Cardiac fibroblast (primary cell): ENCODE results near the gene SEPTIN1.

Experiments used
- DNase-seq, 2 donors: peaks; one replicate each; pipeline versions ENCODE4 v3.0.0 to v3.0.0-alpha.2; 2010; ENCODE audit warnings: low read depth in 2 of 2
- H3K4me3 ChIP-seq, 2 donors: replicated peaks in 1 of 2; 1 replicate in 1 of 2; 2 replicates in 1 of 2; pipeline ENCODE4 v1.5.1; 2011; ENCODE audit warnings: low read depth in 2 of 2, low read length in 2 of 2, mild to moderate bottlenecking in 2 of 2, moderate library complexity in 1 of 2
- TF ChIP-seq, protein P1 (sequence below): IDR thresholded peaks from one replicate; pipeline ENCODE4 v1.5.1; 2011; ENCODE audit warnings: low read depth, mild to moderate bottlenecking, low read length, inconsistent platforms

Gene SEPTIN1

DNA sequence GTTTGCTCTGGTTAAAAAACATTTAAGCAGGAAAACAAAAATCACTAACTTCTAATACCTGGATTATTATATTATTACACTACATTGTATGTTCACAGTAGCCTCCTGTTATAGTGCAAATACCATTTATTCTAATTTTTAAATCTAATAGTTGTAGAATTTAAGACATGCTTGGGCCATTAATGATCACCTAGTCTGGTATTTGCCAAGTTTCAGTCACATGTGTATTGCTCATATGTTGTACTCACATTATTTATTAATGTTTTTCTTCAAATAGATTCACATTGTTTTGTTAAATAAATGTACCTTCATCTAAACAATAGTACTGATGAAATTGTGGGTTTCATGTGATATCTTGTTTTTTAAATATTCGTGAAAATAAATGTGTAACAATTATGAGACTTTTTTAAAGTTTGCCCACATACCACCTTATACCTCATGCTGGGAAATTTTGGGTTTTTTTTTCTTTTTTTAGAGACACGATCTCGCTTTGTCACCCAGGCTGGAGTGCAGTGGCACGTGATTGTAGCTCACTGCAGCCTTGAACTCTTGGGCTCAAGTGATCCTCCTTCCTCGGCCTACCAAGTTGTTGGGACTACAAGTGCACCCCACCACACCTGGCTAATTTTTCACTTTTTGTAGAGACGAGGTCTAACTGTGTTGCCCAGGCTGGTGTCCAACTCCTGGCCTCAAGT lies 30.9 kb upstream of the SEPTIN1 start:
- H3K4me3 ChIP-seq, result no peak overlapping the region
- no peak for DNase-seq
- TF ChIP-seq, protein P1, sequence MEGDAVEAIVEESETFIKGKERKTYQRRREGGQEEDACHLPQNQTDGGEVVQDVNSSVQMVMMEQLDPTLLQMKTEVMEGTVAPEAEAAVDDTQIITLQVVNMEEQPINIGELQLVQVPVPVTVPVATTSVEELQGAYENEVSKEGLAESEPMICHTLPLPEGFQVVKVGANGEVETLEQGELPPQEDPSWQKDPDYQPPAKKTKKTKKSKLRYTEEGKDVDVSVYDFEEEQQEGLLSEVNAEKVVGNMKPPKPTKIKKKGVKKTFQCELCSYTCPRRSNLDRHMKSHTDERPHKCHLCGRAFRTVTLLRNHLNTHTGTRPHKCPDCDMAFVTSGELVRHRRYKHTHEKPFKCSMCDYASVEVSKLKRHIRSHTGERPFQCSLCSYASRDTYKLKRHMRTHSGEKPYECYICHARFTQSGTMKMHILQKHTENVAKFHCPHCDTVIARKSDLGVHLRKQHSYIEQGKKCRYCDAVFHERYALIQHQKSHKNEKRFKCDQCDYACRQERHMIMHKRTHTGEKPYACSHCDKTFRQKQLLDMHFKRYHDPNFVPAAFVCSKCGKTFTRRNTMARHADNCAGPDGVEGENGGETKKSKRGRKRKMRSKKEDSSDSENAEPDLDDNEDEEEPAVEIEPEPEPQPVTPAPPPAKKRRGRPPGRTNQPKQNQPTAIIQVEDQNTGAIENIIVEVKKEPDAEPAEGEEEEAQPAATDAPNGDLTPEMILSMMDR, result no peak

GRCh38 chr16:30409125-30410060 lies 27.0 kb upstream of the SEPTIN1 start:
- H3K4me3 ChIP-seq, result no peak overlapping the region
- TF ChIP-seq, protein P1, result peak; percentile 99
- peak; percentile 88 to 90 for DNase-seq

DNA sequence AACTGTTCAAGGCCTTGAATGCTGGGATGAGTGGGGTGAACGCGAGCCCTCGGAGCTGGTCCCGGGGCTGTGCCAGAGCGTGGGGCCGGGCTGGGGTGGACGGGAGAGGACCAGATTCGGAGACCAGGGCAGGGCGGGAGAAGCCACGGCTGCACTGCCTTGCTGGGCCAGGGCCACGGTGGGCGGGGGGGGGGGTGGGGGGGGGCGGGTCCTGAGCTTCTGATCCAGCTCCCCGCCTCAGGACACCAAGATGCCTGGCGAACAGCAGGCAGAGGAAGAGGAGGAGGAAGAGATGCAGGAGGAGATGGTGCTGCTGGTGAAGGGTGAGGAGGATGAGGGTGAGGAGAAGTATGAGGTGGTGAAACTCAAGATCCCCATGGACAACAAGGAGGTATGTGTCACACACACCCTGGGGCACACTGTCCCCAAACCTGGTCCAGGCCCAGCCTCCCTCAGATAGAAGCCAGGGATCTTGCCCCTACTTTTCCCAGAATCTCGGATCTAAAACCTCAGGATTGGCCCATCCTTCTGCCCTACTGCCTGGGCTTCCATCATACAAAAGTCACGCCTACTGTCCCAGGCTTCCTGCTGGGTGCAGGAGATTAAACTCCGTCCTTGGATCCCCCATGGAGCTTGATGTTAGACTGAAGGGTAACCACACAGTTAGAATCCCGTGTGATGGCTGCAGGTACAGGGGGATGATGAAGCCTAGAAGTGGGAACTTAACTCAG lies 25.6 kb upstream of the SEPTIN1 start:
- peak overlapping the region; percentile 72 to 80 for H3K4me3 ChIP-seq
- TF ChIP-seq, protein P1, result no peak
- DNase-seq, result peak in 1 of 2 donors; percentile 11

GRCh38 chr16:30407102-30407803 lies 24.9 kb upstream of the SEPTIN1 start, which contains the start of gene ZNF771:
TSS of gene ZNF771 (plus strand) at chr16:30407606. CDS start at chr16:30408054, 448 bp downstream.
- TF ChIP-seq, protein P1, result no peak
- DNase-seq, result peak; percentile 84 to 90
- peak within 1 kb of the TSS; percentile 72 to 80 for H3K4me3 ChIP-seq

DNA sequence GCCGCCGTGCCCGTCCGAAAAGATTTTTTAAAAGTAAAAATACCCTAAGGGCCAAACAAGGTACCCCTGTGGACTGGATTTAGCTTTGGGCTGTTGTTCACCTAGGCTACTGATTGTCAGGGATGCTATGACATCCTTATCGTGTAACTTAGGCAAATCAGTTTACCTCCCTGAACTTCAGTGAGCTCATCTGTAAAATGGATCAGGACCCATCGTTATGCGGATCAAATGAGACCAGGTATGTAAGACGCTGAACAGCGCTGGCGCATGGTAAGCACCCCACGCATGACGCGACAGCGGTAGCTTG lies 24.4 kb upstream of the SEPTIN1 start:
- peak overlapping the region; percentile 72 to 80 for H3K4me3 ChIP-seq
- no peak for DNase-seq
- TF ChIP-seq, protein P1, result no peak
